A549 (cell line): Measurements from ENCODE around the gene LAMA2.

Experiments
- CEBPB ChIP-seq, 2 experiments: fragments of >200 bp in 1 of 2; sonication (Bioruptor Twin) in 1 of 2; formaldehyde crosslinking in 1 of 2; IDR thresholded peaks; 2 replicates each; pipeline ENCODE4 v1.6.1; 2012 to 2016
- CHD2 ChIP-seq: fragments of 150-350 bp; IDR thresholded peaks from 2 replicates; pipeline ENCODE4 v1.6.1; 2014; ENCODE audit warnings: low read length; ENCODE audit not compliant: partially characterized antibody
- CHD4 ChIP-seq: fragments of 200-600 bp; sonication (generic); IDR thresholded peaks from 2 replicates; pipeline ENCODE4 v1.6.1; 2016; ENCODE audit warnings: antibody characterized with exemption, mild to moderate bottlenecking, borderline replicate concordance
- MAFK ChIP-seq: fragments of 450-650 bp; IDR thresholded peaks from 2 replicates; pipeline ENCODE4 v1.6.1; 2014; ENCODE audit not compliant: partially characterized antibody
- MYC ChIP-seq: IDR thresholded peaks from 2 replicates; pipeline ENCODE4 v1.6.1; 2012; ENCODE audit warnings: mild to moderate bottlenecking, inconsistent platforms, low read length, improper control_type of control experiment, borderline replicate concordance
- POLR2A ChIP-seq: IDR thresholded peaks from 2 replicates; pipeline ENCODE4 v1.6.1; 2012; ENCODE audit warnings: mild to moderate bottlenecking, low read length
- RAD21 ChIP-seq, 2 experiments: fragments of >200 bp in 1 of 2; sonication (Bioruptor Twin) in 1 of 2; formaldehyde crosslinking in 1 of 2; IDR thresholded peaks in 1 of 2; conservative IDR thresholded peaks in 1 of 2; 2 replicates in 1 of 2; 3 replicates in 1 of 2; pipeline ENCODE4 v1.6.1; 2012 to 2018; ENCODE audit warnings: inconsistent platforms in 1 of 2
- SMC3 ChIP-seq: fragments of >200 bp; sonication (Bioruptor Twin); formaldehyde crosslinking; IDR thresholded peaks from 3 replicates; pipeline ENCODE4 v1.6.1; 2018; ENCODE audit warnings: inconsistent platforms
- TF ChIP-seq, protein P1 (sequence below): fragments of >200 bp; sonication (Bioruptor Twin); formaldehyde crosslinking; IDR thresholded peaks from 3 replicates; pipeline ENCODE4 v1.5.1; 2016
- TF ChIP-seq, protein P2 (sequence below): fragments of 150-350 bp; IDR thresholded peaks from 2 replicates; pipeline ENCODE4 v1.6.1; 2014; ENCODE audit warnings: low read depth, mild to moderate bottlenecking, low read length
- TF ChIP-seq, protein P3 (sequence below): fragments of 250-450 bp; sonication (Bioruptor Pico); IDR thresholded peaks from 2 replicates; pipeline ENCODE4 v1.5.0; 2021; ENCODE audit warnings: mild to moderate bottlenecking, moderate library complexity, borderline replicate concordance
- TF ChIP-seq, protein P4 (sequence below): fragments of 200-600 bp; sonication (generic); IDR thresholded peaks from 2 replicates; pipeline ENCODE4 v1.6.1; 2016; ENCODE audit warnings: antibody characterized with exemption, mild to moderate bottlenecking, moderate library complexity
- TF ChIP-seq, protein P5 (sequence below): fragments of 450-650 bp; IDR thresholded peaks from 2 replicates; pipeline ENCODE4 v1.6.1; 2014; ENCODE audit warnings: antibody characterized with exemption

DNA sequence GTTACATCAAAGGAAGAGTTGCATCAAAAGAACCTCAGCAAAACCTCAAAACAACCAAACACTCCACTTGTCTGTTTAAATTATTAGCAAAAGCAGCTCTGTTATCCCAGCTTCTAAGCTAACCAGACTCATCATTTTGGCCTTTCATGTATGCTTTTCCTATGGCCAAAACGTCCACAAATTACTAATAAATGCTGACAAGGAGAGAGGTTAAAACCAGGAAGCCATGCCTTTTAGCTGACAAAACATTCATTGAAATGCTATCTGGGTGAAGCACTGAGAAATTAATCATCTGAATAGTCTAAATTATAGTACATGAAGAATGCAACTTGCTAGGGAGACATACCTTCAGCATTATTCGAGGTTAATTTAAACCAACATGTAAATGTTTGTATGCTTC lies 80.6 kb downstream of the LAMA2 start:
- TF ChIP-seq, protein P1, sequence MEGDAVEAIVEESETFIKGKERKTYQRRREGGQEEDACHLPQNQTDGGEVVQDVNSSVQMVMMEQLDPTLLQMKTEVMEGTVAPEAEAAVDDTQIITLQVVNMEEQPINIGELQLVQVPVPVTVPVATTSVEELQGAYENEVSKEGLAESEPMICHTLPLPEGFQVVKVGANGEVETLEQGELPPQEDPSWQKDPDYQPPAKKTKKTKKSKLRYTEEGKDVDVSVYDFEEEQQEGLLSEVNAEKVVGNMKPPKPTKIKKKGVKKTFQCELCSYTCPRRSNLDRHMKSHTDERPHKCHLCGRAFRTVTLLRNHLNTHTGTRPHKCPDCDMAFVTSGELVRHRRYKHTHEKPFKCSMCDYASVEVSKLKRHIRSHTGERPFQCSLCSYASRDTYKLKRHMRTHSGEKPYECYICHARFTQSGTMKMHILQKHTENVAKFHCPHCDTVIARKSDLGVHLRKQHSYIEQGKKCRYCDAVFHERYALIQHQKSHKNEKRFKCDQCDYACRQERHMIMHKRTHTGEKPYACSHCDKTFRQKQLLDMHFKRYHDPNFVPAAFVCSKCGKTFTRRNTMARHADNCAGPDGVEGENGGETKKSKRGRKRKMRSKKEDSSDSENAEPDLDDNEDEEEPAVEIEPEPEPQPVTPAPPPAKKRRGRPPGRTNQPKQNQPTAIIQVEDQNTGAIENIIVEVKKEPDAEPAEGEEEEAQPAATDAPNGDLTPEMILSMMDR = no peak
- TF ChIP-seq RAD21 (conservative IDR thresholded peaks at IDR 0.05 in 1 of 2, IDR thresholded peaks at IDR 0.05 in 1 of 2) (no peak), POLR2A (no peak), MAFK (no peak), CEBPB (IDR thresholded peaks at IDR 0.05) (no peak), CHD4 (no peak), SMC3 (no peak), CHD2 (no peak), MYC (no peak)
- TF ChIP-seq, protein P2, sequence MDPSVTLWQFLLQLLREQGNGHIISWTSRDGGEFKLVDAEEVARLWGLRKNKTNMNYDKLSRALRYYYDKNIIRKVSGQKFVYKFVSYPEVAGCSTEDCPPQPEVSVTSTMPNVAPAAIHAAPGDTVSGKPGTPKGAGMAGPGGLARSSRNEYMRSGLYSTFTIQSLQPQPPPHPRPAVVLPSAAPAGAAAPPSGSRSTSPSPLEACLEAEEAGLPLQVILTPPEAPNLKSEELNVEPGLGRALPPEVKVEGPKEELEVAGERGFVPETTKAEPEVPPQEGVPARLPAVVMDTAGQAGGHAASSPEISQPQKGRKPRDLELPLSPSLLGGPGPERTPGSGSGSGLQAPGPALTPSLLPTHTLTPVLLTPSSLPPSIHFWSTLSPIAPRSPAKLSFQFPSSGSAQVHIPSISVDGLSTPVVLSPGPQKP = no peak
- TF ChIP-seq, protein P3, sequence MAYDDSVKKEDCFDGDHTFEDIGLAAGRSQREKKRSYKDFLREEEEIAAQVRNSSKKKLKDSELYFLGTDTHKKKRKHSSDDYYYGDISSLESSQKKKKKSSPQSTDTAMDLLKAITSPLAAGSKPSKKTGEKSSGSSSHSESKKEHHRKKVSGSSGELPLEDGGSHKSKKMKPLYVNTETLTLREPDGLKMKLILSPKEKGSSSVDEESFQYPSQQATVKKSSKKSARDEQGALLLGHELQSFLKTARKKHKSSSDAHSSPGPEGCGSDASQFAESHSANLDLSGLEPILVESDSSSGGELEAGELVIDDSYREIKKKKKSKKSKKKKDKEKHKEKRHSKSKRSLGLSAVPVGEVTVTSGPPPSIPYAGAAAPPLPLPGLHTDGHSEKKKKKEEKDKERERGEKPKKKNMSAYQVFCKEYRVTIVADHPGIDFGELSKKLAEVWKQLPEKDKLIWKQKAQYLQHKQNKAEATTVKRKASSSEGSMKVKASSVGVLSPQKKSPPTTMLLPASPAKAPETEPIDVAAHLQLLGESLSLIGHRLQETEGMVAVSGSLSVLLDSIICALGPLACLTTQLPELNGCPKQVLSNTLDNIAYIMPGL (CRISPR knock-in tag) = no peak
- TF ChIP-seq, protein P4, sequence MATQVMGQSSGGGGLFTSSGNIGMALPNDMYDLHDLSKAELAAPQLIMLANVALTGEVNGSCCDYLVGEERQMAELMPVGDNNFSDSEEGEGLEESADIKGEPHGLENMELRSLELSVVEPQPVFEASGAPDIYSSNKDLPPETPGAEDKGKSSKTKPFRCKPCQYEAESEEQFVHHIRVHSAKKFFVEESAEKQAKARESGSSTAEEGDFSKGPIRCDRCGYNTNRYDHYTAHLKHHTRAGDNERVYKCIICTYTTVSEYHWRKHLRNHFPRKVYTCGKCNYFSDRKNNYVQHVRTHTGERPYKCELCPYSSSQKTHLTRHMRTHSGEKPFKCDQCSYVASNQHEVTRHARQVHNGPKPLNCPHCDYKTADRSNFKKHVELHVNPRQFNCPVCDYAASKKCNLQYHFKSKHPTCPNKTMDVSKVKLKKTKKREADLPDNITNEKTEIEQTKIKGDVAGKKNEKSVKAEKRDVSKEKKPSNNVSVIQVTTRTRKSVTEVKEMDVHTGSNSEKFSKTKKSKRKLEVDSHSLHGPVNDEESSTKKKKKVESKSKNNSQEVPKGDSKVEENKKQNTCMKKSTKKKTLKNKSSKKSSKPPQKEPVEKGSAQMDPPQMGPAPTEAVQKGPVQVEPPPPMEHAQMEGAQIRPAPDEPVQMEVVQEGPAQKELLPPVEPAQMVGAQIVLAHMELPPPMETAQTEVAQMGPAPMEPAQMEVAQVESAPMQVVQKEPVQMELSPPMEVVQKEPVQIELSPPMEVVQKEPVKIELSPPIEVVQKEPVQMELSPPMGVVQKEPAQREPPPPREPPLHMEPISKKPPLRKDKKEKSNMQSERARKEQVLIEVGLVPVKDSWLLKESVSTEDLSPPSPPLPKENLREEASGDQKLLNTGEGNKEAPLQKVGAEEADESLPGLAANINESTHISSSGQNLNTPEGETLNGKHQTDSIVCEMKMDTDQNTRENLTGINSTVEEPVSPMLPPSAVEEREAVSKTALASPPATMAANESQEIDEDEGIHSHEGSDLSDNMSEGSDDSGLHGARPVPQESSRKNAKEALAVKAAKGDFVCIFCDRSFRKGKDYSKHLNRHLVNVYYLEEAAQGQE = no peak
- TF ChIP-seq, protein P5, sequence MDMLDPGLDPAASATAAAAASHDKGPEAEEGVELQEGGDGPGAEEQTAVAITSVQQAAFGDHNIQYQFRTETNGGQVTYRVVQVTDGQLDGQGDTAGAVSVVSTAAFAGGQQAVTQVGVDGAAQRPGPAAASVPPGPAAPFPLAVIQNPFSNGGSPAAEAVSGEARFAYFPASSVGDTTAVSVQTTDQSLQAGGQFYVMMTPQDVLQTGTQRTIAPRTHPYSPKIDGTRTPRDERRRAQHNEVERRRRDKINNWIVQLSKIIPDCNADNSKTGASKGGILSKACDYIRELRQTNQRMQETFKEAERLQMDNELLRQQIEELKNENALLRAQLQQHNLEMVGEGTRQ = no peak
